Stimulated activated CD8-positive, alpha-beta memory T cell treated with anti-CD3 and anti-CD28 coated beads, Interleukin-12 subunit alpha, Interleukin-12 subunit beta, amount 100 ng/mL, for 24 hours (primary cell): ENCODE results near the gene NT5E.

Experiments
- DNase-seq: peaks from one replicate; pipeline ENCODE4 v3.0.0-alpha.2; 2020; ENCODE audit errors: extremely low read depth

Gene NT5E

GRCh38 chr6:85460154-85460920 lies 10.5 kb downstream of the NT5E start:
- no peak for DNase-seq

- no peak for DNase-seq
These were observed 11.3 kb downstream of the NT5E start for GRCh38 chr6:85460921-85461797.

- DNase-seq, result no peak
These were observed 11.9 kb downstream of the NT5E start for GRCh38 chr6:85461798-85462170.

GRCh38 chr6:85462673-85463072 lies 12.8 kb downstream of the NT5E start:
- no peak for DNase-seq

GRCh38 chr6:85463621-85464259 lies 13.9 kb downstream of the NT5E start:
- DNase-seq, result no peak

GRCh38 chr6:85464260-85464644 lies 14.4 kb downstream of the NT5E start:
- DNase-seq, result no peak

- DNase-seq, result no peak
These were observed 14.9 kb downstream of the NT5E start for GRCh38 chr6:85464722-85465150.

GRCh38 chr6:85465762-85466161 lies 15.9 kb downstream of the NT5E start:
- DNase-seq, result no peak

GRCh38 chr6:85468326-85468725 lies 18.4 kb downstream of the NT5E start:
- no peak for DNase-seq

- no peak for DNase-seq
These were observed 19.6 kb downstream of the NT5E start for GRCh38 chr6:85469276-85470022.

- DNase-seq, result no peak
These were observed 20.1 kb downstream of the NT5E start for GRCh38 chr6:85470023-85470410.

- no peak for DNase-seq
These were observed 22.9 kb downstream of the NT5E start for GRCh38 chr6:85472744-85473143.

- no peak for DNase-seq
These were observed 23.9 kb downstream of the NT5E start for GRCh38 chr6:85473748-85474147.

GRCh38 chr6:85476532-85476931 lies 26.6 kb downstream of the NT5E start:
- DNase-seq, result no peak

- DNase-seq, result no peak
These were observed 29.3 kb downstream of the NT5E start for GRCh38 chr6:85479208-85479607.

GRCh38 chr6:85482206-85482904 lies 32.5 kb downstream of the NT5E start:
- no peak for DNase-seq

- DNase-seq, result peak; percentile 45
These were observed 33.2 kb downstream of the NT5E start for GRCh38 chr6:85482905-85483700.

GRCh38 chr6:85483846-85484245 lies 34.0 kb downstream of the NT5E start:
- no peak for DNase-seq

GRCh38 chr6:85484948-85485347 lies 35.1 kb downstream of the NT5E start:
- no peak for DNase-seq

- DNase-seq, result no peak
These were observed 40.8 kb downstream of the NT5E start for GRCh38 chr6:85490516-85491248.
